GM19035 (cell line): ENCODE data around the gene SRBD1.
"Not testable (repeated sequence)": the region's sequence is repeated elsewhere in the genome, so short reads cannot be mapped to it uniquely, and the experiment has no call there.

ENCODE experiments used
- ATAC-seq: cut with Tn5 transposase; IDR thresholded peaks from one replicate; pipeline ENCODE4 v1.9.1; 2021; ENCODE audit not compliant: unreplicated experiment

SRBD1 gene

DNA sequence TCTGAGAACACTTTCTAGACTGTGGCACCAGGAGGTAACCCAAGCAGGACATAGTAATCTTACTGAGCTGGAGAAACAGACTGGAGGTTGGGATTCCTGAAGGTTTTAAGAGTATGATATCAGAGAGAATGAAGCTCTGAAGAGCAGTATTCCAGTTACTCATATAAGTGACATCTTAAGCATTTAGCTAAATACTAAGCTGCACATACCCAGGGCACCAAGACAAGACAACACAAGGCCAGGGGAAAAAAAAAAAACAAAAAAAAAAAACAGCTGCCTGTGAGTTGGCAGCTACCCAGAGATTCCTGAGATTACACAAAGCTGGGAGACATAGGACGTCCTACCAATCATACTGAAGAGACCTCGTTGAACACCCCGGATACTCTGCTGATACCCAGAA is 175.8 kb downstream of the SRBD1 start:
- no peak for ATAC-seq

DNA sequence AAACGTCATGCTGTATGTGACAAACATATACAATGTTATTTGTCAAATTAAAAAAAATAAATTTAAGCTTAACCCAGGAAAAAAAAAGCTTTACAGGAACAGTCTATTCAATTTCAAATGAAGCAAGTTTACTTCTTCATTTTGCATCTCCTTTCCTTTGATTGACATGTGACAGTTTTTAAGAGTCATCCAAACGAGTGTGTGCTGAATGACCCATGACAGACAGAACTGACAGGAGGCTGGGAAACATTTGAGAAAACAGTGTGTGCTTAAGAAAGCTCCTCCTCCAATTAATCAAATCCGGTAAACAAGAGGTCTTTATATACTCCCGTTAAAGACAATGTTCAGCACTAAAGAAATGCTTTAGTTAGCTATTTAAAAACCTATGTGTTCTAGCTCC is 177.7 kb downstream of the SRBD1 start:
- no peak for ATAC-seq

GRCh38 chr2:45432406-45432805 is 178.7 kb downstream of the SRBD1 start:
- ATAC-seq: no peak

GRCh38 chr2:45426025-45426424 is 185.0 kb downstream of the SRBD1 start:
- ATAC-seq: not testable (repeated sequence)

DNA sequence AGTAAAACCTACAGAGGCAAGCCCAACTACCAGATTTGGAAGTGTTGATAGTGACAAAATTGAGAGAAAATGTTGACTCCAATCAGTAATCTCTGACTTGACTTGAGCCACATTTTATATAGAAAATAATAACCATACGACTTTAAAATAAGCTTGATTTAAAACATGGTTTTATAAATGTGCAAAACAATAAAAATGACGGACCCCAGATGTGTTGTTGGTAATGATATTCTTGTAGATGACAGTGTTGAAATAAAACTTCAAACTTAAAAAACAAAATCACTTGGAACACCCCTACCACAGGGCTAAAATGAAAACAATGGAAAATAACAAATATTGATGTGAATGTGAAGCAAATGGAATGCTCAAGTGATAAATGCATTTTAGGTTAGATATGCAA is 188.1 kb downstream of the SRBD1 start:
- no peak for ATAC-seq

- no peak for ATAC-seq
Measured at GRCh38 chr2:45418532-45418931, 192.5 kb downstream of the SRBD1 start.

- no peak for ATAC-seq
Measured at GRCh38 chr2:45415534-45416123, 195.4 kb downstream of the SRBD1 start.

DNA sequence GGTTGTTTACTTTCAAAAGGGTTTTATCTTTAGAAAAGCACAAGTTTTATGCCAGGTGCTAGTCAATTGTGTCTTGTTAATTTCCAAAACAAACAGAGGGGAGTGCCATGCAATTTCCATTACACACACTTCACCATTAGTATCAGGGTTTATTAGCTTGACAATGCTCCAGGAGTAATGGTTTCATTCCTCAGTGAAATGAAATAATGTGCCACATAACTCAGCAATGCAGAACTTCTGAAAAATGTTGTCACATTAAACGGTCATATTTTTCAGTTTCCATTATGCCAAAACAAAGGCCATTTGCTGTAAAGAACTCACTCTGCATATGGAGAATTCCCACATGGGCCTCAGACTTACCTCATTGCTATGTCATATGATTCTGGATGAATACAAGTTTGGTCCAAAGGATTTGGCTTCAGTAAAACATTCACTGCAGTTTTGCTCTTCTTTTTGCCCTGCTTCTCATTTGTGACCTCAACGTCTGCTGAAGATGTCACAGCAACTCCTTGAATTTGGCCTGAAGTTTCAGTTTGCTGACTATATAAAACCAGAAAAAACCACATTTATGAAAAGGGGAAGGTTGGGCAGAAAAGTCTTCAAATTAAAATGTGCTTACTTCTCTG is 198.2 kb downstream of the SRBD1 start:
- no peak for ATAC-seq

DNA sequence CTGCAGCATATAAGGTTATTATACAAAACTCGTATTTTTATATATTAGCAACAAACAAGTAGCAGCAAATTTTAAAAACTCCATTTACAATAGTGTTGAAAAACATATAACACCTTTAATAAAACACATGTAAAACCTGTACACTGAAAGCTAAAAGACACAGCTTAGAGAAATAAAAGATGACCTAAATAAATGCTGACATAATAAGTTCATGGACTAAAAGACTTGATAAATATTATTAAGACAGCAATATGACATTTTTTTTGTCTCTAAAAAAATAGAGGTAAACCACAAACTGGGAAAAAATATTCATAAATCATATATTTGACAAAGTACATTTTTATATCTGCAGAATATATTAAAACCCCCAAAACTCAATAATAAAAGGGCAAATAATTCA is 201.4 kb downstream of the SRBD1 start:
- no peak for ATAC-seq

GRCh38 chr2:45406621-45407020 is 204.4 kb downstream of the SRBD1 start:
- no peak for ATAC-seq

- no peak for ATAC-seq
Measured at GRCh38 chr2:45404807-45405297, 206.2 kb downstream of the SRBD1 start.

DNA sequence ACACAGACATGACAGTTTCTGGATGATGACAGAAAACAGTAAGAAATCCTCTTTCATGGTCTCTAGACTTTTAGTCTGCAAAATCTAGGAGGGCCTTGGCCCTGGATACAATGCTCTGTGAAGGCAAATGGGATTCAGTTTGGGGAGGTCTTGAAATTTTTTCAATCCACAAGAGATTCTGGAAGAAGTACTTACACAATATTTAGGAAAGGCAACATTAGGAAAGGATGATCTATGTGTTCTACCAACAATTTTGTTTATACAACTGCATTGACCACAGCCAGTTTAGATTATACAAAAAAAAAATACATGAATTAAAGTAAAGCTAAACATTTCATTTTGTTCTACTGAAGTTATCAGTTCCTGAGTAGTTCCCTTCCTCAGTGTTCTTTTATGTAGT is 208.0 kb downstream of the SRBD1 start:
- ATAC-seq: no peak

DNA sequence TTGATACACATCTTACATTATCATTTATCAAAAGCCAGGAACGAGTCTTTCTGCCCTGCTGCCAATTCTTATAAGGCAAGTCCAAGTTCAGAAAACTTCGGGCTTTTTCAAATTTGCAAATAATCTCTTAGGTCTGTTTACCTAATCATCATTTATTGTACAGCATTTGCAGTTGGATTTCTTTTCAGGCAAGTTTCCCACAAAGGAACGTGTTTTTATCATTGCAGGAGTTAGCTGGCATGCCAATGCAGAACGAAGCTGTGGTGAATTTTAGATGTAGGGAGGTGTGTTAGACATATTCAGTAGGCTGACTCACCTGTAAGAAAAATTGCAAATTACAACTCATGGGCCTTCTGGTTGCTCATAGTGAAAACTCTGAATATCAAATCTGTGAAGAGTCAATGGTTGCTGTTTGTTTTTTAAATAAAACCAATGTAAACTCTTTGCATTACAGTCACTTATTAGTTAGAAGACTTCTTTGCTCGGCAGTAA is 209.6 kb downstream of the SRBD1 start:
- ATAC-seq: no peak

DNA sequence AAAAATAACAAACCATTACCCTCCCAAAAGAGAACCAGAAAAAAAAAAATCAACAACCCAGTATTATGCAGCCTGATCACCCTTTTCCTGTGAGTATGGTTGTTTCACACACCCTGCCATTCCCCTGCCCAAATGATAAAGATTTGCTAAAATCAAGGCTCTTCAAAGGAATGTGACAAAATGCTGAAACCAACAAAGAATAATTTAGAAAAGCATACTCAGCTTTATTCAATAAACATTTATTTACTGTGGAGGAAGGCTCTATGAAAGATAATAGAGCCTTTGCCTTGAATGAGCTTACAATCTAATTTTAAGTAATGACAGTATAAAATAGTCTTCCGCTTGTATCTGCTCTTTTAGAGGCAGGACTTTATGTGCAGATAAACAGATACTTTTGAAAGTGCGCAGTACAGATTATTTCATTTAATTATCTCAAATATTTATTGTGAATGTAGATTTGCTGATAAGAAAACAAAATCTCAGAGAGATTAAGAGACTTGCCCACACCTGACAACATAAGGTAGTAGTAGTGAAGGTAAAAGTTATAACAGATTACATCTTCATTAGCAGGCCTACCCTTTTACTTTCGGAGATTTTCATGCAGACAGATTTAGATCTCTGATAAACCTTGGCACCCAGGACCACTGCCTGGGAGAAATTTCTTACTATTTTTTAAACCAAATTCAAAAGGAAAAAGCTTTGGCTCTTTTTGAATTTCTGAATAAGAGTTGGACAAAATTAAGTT is 211.9 kb downstream of the SRBD1 start:
- ATAC-seq: no peak

DNA sequence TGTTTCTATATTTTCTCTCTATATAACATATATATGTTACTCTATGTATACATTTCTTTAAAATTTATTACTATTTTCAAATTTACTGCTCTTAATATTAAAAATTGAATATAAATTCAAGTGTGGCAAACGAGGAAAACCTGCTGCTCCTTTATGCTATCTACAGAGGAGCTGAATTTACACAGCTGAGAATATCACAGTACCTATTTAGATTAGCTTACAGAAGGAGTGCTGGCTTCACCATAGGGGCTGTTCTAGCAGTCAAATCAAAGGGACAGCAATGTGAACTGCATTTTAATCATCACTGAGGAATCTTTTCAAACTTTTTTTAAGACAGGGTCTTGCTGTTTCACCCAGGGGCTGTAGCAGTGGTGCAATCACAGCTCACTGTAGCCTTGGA is 213.8 kb downstream of the SRBD1 start:
- no peak for ATAC-seq

DNA sequence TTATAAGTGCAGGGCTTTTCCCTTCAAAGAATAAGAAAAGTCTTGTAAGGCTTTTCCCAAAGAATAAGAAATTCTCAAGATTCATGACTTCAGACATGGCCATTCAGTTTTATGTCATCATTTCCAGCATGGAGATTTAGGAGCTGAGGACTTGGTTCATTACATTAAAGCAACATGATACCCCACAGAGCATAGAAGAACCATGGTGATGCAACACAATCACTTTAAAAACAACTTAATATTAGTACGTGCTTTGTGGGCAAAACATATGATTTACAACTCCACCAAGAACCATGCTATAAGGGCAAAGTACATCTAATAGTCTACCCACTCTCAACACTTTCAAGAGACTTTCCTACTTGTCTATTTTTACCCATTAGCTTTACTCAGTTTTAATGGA is 214.4 kb downstream of the SRBD1 start:
- ATAC-seq: no peak

GRCh38 chr2:45394842-45395241 is 216.2 kb downstream of the SRBD1 start:
- no peak for ATAC-seq

DNA sequence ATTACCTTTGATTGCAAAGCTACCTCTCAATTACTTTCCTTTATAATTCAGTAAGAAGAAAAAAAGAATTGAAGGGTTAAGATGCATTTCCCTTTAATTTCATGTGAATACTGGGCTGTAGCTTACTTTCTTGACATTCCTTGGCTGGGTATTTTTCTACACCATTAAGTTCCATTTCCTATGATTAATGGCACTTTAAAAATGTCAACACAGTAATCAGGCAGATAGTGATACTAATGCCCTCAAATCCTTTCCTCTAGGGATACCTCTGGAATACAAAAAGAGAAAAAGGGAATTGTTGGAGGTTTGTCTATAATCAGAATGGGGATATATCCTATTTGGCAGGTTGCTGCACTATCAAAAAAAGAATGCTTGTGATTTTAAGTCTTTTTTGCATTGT is 216.9 kb downstream of the SRBD1 start:
- no peak for ATAC-seq

GRCh38 chr2:45391866-45392265 is 219.2 kb downstream of the SRBD1 start:
- ATAC-seq: no peak

DNA sequence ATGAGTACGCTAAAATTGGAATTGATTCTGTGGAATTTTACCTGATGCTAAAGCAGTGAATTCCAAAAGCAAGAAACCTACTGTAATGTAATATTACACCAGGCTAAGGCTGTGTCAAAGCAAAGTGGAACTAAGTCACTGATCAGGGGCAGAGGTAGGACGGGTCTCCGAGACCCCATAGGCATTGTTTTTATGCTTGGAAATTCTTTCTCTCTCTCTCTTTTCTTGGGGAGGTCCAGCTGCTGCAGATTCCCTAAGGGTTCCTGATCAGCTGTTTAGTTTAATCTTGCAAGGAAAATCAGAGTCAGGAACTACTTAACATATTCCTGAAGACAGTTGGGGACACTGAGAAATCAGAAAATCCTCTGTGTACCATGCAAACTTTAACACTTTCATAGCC is 220.2 kb downstream of the SRBD1 start:
- ATAC-seq: no peak

DNA sequence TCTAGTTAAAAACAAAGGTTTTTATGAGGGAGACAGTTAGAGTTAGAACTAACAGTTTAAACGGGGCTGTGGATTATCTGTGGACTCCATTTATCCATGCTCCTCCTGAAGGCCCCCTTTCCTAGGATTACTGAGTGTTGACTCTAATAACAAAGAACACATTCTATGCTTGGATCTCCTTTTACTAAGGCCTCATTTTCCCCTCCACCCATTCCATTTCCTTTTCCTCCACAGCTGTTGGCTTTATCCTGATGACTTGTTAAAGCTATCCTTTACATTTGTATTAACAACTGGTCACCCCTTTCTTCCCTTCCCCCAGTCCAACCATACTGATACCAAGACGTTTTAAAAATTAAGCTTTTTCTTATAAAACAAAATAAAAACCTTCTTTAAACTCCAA is 220.6 kb downstream of the SRBD1 start:
- ATAC-seq: no peak

GRCh38 chr2:45388541-45389100 is 222.4 kb downstream of the SRBD1 start:
- ATAC-seq: no peak
